Choroid plexus epithelial cell (primary cell): ENCODE data around the gene VPS37D.

Experiments
- DNase-seq: peaks from one replicate; pipeline ENCODE4 v3.0.0-alpha.2; 2010; ENCODE audit warnings: low read depth
- H3K4me3 ChIP-seq: 2 replicates; pipeline ENCODE4 v1.5.1; 2011; ENCODE audit warnings: low read depth, mild to moderate bottlenecking, control low read depth, low read length, moderate library complexity
- CTCF ChIP-seq: conservative IDR thresholded peaks from 2 replicates; pipeline ENCODE4 v1.5.1; 2011; ENCODE audit warnings: low read depth, mild to moderate bottlenecking, control low read depth, inconsistent platforms, low read length, moderate library complexity

VPS37D gene

GRCh38 chr7:73721377-73721817, 53.8 kb downstream of the VPS37D start:
- DNase-seq: no peak
- TF ChIP-seq CTCF: no peak

More at GRCh38 chr7:73721377-73721817, 53.8 kb downstream of the VPS37D start:
- H3K4me3 ChIP-seq: no peak overlapping the region
